SK-N-SH (cell line): ENCODE measurements around the gene OR51S1.

Experiments used
- EP300 ChIP-seq, 2 experiments: IDR thresholded peaks; 2 replicates each; pipeline versions ENCODE4 v1.4.0 to v1.6.1; 2012; ENCODE audit warnings: borderline replicate concordance in 1 of 2, low read depth in 1 of 2, low read length in 1 of 2
- TF ChIP-seq, protein P1 (sequence below): IDR thresholded peaks from 2 replicates; pipeline ENCODE4 v1.4.0; 2012; ENCODE audit warnings: low read depth, borderline replicate concordance

- TF ChIP-seq, protein P1, sequence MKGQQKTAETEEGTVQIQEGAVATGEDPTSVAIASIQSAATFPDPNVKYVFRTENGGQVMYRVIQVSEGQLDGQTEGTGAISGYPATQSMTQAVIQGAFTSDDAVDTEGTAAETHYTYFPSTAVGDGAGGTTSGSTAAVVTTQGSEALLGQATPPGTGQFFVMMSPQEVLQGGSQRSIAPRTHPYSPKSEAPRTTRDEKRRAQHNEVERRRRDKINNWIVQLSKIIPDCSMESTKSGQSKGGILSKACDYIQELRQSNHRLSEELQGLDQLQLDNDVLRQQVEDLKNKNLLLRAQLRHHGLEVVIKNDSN = no peak
- no peak for TF ChIP-seq EP300 (IDR thresholded peaks at IDR 0.05; ENCODE audit: borderline replicate concordance in 1 of 2, low read depth in 1 of 2, low read length in 1 of 2)
Observed at GRCh38 chr11:4830346-4830745, 18.7 kb downstream of the OR51S1 start.
